DMS 273 (cell line): Measurements from ENCODE around the gene TMBIM4.

ENCODE experiments used
- DNase-seq: peaks from one replicate; lab custom pipeline; 2025; ENCODE audit not compliant: unreplicated experiment; lab: John Stamatoyannopoulos, UW

TMBIM4 gene

DNA sequence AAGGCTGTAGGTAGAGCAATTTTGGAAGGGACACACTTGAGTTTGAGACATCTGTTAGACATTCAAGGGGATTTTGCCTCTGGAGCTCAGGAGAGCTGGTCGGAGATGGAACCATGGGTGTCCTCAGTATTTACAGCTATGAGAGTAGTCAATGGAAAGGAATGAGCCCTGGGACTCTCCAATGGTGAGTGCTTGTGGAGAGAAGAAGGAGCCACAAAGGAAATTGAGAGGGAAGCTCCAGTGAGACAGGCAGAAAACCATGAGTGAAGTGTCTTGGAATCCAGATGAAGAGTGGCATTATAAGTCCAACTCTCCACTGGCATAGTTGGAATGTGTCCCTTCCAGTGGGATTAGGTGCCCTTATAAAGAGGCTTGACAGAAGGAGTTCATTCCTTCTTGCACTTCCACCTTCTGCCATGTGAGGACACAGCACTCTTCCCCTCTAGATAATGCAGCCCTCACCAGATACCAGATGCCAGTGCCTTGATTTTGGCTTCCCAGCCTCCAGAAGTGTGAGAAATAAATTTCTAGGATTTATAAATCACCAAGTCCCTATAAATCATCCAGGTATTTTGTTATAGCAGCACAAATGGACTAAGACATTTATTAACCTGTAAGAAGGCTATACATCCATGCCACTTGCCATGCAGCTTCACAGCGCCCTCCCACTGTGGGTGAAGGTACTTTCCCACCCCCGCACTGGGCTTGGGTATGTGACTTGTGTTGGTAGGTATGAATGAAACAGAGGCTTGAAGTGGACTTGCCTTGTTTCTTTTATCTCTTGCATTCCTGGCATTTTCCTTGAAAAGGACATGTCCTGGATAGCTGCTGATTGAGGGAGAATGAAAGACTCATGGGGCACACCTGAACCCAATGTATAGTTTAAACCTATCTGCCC, 66.5 kb downstream of the TMBIM4 start:
- peak; percentile 5 for DNase-seq

DNA sequence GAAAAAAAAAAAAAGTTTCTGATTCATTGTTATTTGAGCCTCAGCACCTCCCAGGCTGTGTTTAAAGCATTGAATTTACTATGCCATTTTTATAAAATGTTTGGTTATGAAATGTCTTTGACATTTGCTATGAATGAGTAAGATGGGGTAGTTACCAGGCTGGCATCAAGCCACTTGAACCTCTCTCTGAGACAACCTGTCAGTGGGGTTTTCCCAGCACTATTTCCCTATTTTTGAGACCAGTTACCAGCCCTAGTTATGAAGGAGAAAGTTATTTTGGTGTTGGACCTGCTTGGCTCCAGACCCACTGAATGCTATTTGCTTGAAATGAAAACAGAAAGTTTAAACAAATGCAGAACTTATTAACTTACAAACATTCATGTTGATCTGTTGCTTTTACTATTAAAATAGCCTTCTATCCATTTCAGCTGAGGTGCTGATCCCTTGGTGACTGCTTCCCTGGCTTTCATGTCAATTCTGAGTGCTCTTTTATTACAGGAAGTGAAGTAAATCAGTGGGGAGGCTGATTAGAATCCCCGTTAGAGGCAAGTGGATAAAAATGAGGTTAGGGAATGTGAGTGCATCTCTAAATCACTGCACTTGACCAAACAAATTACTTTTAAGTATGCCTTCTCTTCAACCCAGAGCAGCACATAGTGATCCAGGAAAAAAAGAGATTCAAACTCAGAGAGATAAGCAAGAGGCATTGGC, 77.1 kb downstream of the TMBIM4 start:
- no peak for DNase-seq

DNA sequence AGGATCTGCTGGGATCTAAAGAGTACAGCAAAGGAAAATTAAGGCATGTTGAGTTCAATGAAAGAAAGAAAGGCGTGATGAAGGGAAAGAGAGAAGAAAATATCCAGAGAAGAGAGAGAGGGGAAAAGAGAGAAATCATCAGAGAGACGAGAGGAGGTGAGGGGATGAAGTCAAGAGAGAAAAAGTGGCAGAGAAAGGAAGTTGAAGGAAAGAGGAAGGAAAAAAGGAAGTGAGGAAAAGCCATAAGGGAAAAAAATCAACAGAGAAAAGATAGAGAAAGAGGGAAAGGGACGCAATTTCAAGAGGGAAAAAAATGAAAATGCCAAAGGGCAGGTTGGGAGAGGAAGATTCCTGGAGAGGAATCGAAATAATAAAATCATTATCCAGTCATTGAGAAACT, 79.6 kb downstream of the TMBIM4 start:
- no peak for DNase-seq

GRCh38 chr12:66087365-66087943, 82.3 kb downstream of the TMBIM4 start:
- peak; percentile 69 for DNase-seq

GRCh38 chr12:66085998-66086397, 83.8 kb downstream of the TMBIM4 start:
- DNase-seq, result no peak
